Breast epithelium (tissue), 4 donors: ENCODE measurements around the gene ATP6V1G2. TPM values are rescaled to one million over a fixed set of nuclear protein-coding genes. Genes with fewer than 3 reads are reported as not detected.

Experiments
- DNase-seq, 2 donors: peaks; one replicate each; pipeline ENCODE4 v3.0.0-alpha.2; 2019; ENCODE audit warnings: low spot score in 2 of 2
- H3K27ac ChIP-seq, 2 donors: fragments of 200-600 bp; sonication (generic) in 1 of 2; one replicate each; pipeline ENCODE4 v1.5.1; 2016 to 2019; ENCODE audit warnings: mild to moderate bottlenecking in 1 of 2
- H3K27me3 ChIP-seq, 2 donors: fragments of 200-600 bp; sonication (generic) in 1 of 2; one replicate each; pipeline versions ENCODE4 v1.5.1 to v1.6.0; 2017 to 2019; ENCODE audit warnings: control low read depth in 1 of 2, mild to moderate bottlenecking in 1 of 2
- H3K36me3 ChIP-seq: fragments of 200-600 bp; one replicate; pipeline ENCODE4 v1.5.1; 2019
- H3K4me1 ChIP-seq, 2 donors: fragments of 200-600 bp; sonication (generic); one replicate each; pipeline ENCODE4 v1.5.1; 2016 to 2019; ENCODE audit warnings: control low read depth in 1 of 2
- H3K4me3 ChIP-seq, 3 donors: fragments of 200-600 bp; sonication (generic); 1 replicate in 2 of 3; 2 replicates in 1 of 3; pipeline ENCODE4 v1.5.1; 2016 to 2019; ENCODE audit warnings: mild to moderate bottlenecking in 3 of 3, moderate library complexity in 2 of 3
- H3K9me3 ChIP-seq, 2 donors: fragments of 200-600 bp; sonication (generic) in 1 of 2; one replicate each; pipeline ENCODE4 v1.5.1; 2016 to 2019; ENCODE audit warnings: control low read depth in 1 of 2
- POLR2A ChIP-seq: fragments of 450-650 bp; IDR thresholded peaks from one replicate; pipeline ENCODE4 v1.6.1; 2016; ENCODE audit warnings: antibody characterized with exemption, mild to moderate bottlenecking, moderate library complexity
- POLR2AphosphoS5 ChIP-seq, 3 donors: sonication (generic); formaldehyde crosslinking; IDR thresholded peaks; one replicate each; pipeline ENCODE4 v1.6.1; 2017; ENCODE audit warnings: antibody characterized with exemption in 3 of 3
- intact Hi-C: fragments of 100-400 bp; cut with DNase I; formaldehyde crosslinking; loops from one replicate; pipeline ENCODE4 v1.15.1; 2023; ENCODE audit warnings: low total_unique reads
- total RNA-seq, 3 donors: library from RNA; depleted of rRNA; stranded (reverse); fragments of >200 nt; gene quantifications; one replicate each; pipeline ENCODE4 v1.1.0, GENCODE V29; 2016
- TF ChIP-seq, protein P1 (sequence below), 3 donors: fragments of 450-650 bp; IDR thresholded peaks; one replicate each; pipeline ENCODE4 v1.5.1; 2016 to 2017; ENCODE audit warnings: antibody characterized with exemption in 3 of 3, mild to moderate bottlenecking in 3 of 3, moderate library complexity in 3 of 3

Gene ATP6V1G2
- total RNA-seq, 3 donors from 2014 or later: 0.44 to 1.8 (median 1.6) TPM

GRCh38 chr6:31531771-31532643 lies 14.4 kb downstream of the ATP6V1G2 start:
- Histone ChIP-seq H3K9me3 (no peaks in the 10 kb centered on the region), H3K36me3 (peaks cover 26% of the 10 kb centered on the region), H3K4me1 (no peaks in the 10 kb centered on the region), H3K27me3 (no peaks in the 10 kb centered on the region), H3K4me3 (no peak overlapping the region), H3K27ac (no peak overlapping the region)
- intact Hi-C loops: no loop called here
- no peak for DNase-seq
- TF ChIP-seq, protein P1, sequence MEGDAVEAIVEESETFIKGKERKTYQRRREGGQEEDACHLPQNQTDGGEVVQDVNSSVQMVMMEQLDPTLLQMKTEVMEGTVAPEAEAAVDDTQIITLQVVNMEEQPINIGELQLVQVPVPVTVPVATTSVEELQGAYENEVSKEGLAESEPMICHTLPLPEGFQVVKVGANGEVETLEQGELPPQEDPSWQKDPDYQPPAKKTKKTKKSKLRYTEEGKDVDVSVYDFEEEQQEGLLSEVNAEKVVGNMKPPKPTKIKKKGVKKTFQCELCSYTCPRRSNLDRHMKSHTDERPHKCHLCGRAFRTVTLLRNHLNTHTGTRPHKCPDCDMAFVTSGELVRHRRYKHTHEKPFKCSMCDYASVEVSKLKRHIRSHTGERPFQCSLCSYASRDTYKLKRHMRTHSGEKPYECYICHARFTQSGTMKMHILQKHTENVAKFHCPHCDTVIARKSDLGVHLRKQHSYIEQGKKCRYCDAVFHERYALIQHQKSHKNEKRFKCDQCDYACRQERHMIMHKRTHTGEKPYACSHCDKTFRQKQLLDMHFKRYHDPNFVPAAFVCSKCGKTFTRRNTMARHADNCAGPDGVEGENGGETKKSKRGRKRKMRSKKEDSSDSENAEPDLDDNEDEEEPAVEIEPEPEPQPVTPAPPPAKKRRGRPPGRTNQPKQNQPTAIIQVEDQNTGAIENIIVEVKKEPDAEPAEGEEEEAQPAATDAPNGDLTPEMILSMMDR (IDR thresholded peaks at IDR 0.05): no peak

GRCh38 chr6:31531162-31531561 lies 15.2 kb downstream of the ATP6V1G2 start:
- Histone ChIP-seq H3K4me3 (no peak overlapping the region), H3K36me3 (peaks cover 24% of the 10 kb centered on the region), H3K27ac (no peak overlapping the region), H3K9me3 (no peaks in the 10 kb centered on the region), H3K27me3 (no peaks in the 10 kb centered on the region), H3K4me1 (no peaks in the 10 kb centered on the region)
- TF ChIP-seq POLR2A (no peak), POLR2AphosphoS5 (IDR thresholded peaks at IDR 0.05) (no peak)
- TF ChIP-seq, protein P1 (IDR thresholded peaks at IDR 0.05): no peak
- intact Hi-C loops: no loop called here
- DNase-seq: no peak

DNA sequence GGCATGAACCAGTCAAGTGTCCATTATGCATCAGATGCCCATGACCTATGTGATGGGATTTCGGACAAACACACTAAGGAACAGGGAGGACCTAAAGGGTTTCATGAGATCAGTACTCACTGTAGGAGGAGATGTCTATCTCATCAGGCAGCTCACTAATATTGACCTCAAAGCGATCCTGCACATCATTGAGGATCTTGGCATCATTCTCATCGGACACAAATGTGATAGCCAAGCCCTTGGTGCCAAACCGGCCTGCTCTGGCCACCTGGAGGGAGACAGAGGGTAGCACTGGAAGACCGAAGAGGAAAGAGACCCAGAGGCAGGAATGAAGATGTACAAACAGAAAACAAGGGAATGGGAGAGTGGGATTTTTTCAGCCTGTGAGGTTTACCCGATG lies 15.7 kb downstream of the ATP6V1G2 start:
- no peak for TF ChIP-seq POLR2A
- TF ChIP-seq POLR2AphosphoS5 (IDR thresholded peaks at IDR 0.05): no peak
- TF ChIP-seq, protein P1 (IDR thresholded peaks at IDR 0.05): no peak
- Histone ChIP-seq H3K36me3 (peaks cover 19% of the 10 kb centered on the region), H3K4me3 (no peak overlapping the region), H3K9me3 (no peaks in the 10 kb centered on the region), H3K4me1 (no peaks in the 10 kb centered on the region), H3K27ac (no peak overlapping the region), H3K27me3 (no peaks in the 10 kb centered on the region)
- DNase-seq: no peak
- intact Hi-C loops: no loop called here

GRCh38 chr6:31529329-31530150 lies 16.9 kb downstream of the ATP6V1G2 start:
- intact Hi-C loops: no loop called here
- H3K36me3 ChIP-seq: peaks cover 10% of the 10 kb centered on the region
- no peak overlapping the region for H3K4me3 ChIP-seq
- DNase-seq: no peak
- no peaks in the 10 kb centered on the region for H3K4me1 ChIP-seq
- TF ChIP-seq POLR2A: no peak
- TF ChIP-seq POLR2AphosphoS5 (IDR thresholded peaks at IDR 0.05): no peak
- TF ChIP-seq, protein P1 (IDR thresholded peaks at IDR 0.05): no peak
- H3K27ac ChIP-seq: peak overlapping the region in 1 of 2 donors; percentile 19
- no peaks in the 10 kb centered on the region for H3K27me3 ChIP-seq
- no peaks in the 10 kb centered on the region for H3K9me3 ChIP-seq
